ENCODE measurements around the gene TNFRSF21. TPM values are rescaled to one million over a fixed set of nuclear protein-coding genes. Genes with fewer than 3 reads are reported as not detected.

Gene TNFRSF21
- total and polyA plus RNA-seq, 9 of the 15 experiments (the other 6 are each of a cell fraction or from before 2014, with no cell fraction given): 0.63 to 5.7 (median 2.2) TPM

DNA sequence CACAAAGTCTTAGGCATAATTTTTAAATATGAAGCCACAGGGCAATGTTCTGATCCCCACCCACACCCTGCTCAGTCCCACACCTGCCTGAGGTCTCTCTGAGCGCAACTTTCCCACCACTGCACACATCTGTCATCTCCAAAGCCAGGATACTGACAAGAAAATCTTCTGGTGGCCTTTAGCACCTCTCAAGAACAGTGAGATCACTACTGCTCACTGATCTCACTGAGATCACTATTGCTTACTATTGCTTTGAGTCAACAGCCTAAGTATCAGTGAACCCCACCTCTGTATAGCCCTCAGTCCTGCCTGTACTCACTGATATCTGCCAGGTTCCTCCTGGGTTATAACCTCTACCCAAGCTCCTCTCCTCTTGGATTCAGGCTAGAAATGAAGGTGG, 6.4 kb downstream of the TNFRSF21 start (continued):
- TF ChIP-seq, protein P1, sequence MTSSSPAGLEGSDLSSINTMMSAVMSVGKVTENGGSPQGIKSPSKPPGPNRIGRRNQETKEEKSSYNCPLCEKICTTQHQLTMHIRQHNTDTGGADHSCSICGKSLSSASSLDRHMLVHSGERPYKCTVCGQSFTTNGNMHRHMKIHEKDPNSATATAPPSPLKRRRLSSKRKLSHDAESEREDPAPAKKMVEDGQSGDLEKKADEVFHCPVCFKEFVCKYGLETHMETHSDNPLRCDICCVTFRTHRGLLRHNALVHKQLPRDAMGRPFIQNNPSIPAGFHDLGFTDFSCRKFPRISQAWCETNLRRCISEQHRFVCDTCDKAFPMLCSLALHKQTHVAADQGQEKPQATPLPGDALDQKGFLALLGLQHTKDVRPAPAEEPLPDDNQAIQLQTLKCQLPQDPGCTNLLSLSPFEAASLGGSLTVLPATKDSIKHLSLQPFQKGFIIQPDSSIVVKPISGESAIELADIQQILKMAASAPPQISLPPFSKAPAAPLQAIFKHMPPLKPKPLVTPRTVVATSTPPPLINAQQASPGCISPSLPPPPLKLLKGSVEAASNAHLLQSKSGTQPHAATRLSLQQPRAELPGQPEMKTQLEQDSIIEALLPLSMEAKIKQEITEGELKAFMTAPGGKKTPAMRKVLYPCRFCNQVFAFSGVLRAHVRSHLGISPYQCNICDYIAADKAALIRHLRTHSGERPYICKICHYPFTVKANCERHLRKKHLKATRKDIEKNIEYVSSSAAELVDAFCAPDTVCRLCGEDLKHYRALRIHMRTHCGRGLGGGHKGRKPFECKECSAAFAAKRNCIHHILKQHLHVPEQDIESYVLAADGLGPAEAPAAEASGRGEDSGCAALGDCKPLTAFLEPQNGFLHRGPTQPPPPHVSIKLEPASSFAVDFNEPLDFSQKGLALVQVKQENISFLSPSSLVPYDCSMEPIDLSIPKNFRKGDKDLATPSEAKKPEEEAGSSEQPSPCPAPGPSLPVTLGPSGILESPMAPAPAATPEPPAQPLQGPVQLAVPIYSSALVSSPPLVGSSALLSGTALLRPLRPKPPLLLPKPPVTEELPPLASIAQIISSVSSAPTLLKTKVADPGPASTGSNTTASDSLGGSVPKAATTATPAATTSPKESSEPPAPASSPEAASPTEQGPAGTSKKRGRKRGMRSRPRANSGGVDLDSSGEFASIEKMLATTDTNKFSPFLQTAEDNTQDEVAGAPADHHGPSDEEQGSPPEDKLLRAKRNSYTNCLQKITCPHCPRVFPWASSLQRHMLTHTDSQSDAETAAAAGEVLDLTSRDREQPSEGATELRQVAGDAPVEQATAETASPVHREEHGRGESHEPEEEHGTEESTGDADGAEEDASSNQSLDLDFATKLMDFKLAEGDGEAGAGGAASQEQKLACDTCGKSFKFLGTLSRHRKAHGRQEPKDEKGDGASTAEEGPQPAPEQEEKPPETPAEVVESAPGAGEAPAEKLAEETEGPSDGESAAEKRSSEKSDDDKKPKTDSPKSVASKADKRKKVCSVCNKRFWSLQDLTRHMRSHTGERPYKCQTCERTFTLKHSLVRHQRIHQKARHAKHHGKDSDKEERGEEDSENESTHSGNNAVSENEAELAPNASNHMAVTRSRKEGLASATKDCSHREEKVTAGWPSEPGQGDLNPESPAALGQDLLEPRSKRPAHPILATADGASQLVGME (CRISPR knock-in tag; IDR thresholded peaks at IDR 0.05): no peak
- TF ChIP-seq, protein P2, sequence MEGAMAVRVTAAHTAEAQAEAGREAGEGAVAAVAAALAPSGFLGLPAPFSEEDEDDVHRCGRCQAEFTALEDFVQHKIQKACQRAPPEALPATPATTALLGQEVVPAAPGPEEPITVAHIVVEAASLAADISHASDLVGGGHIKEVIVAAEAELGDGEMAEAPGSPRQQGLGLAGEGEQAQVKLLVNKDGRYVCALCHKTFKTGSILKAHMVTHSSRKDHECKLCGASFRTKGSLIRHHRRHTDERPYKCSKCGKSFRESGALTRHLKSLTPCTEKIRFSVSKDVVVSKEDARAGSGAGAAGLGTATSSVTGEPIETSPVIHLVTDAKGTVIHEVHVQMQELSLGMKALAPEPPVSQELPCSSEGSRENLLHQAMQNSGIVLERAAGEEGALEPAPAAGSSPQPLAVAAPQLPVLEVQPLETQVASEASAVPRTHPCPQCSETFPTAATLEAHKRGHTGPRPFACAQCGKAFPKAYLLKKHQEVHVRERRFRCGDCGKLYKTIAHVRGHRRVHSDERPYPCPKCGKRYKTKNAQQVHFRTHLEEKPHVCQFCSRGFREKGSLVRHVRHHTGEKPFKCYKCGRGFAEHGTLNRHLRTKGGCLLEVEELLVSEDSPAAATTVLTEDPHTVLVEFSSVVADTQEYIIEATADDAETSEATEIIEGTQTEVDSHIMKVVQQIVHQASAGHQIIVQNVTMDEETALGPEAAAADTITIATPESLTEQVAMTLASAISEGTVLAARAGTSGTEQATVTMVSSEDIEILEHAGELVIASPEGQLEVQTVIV (CRISPR knock-in tag; IDR thresholded peaks at IDR 0.05; ENCODE audit: borderline replicate concordance): no peak
- TF ChIP-seq HDAC1 (IDR thresholded peaks at IDR 0.05) (no peak), TRIM28 (IDR thresholded peaks at IDR 0.05) (no peak), ZNF3 (CRISPR knock-in tag; IDR thresholded peaks at IDR 0.05) (no peak), ARNT (IDR thresholded peaks at IDR 0.05) (no peak), ZNF780A (CRISPR knock-in tag; IDR thresholded peaks at IDR 0.05) (no peak), HMBOX1 (IDR thresholded peaks at IDR 0.05) (no peak)
